Measurements from ENCODE around the gene PLAA. TPM values are rescaled to one million over a fixed set of nuclear protein-coding genes. Genes with fewer than 3 reads are reported as not detected.
"Not testable (repeated sequence)": the region's sequence is repeated elsewhere in the genome, so short reads cannot be mapped to it uniquely, and the experiment has no call there.

PLAA gene
- total and polyA plus RNA-seq, 2 experiments from 2014 or later = 22.8 to 33.9 TPM

DNA sequence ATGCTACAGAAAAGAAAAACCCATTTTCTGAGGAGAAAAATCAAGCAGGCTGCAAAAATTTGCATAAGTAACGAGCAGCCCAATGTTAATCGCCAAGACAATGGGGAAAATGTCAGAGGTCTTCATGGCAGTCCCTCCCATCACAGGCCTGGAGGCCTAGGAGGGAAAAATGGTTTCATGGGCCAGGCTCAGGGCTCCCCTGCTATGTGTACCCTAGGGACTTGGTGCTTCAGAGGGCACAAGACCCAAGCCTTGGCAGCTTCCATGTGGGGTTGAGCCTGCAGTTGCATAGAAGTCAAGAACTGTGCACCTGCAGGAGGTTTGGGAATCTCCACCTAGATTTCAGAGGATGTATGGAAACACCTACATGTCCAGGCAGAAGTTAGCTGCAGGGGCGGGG lies 64.9 kb downstream of the PLAA start:
- no peaks in the 10 kb centered on the region for H3K4me1 ChIP-seq (ENCODE audit: insufficient read depth)
- TF ChIP-seq EZH2 (IDR thresholded peaks at IDR 0.05; ENCODE audit: borderline replicate concordance) (no peak), EZH2phosphoT487 (IDR thresholded peaks at IDR 0.05; ENCODE audit: low read depth, severe bottlenecking, unreplicated experiment) (no peak)
- TF ChIP-seq, protein P1, sequence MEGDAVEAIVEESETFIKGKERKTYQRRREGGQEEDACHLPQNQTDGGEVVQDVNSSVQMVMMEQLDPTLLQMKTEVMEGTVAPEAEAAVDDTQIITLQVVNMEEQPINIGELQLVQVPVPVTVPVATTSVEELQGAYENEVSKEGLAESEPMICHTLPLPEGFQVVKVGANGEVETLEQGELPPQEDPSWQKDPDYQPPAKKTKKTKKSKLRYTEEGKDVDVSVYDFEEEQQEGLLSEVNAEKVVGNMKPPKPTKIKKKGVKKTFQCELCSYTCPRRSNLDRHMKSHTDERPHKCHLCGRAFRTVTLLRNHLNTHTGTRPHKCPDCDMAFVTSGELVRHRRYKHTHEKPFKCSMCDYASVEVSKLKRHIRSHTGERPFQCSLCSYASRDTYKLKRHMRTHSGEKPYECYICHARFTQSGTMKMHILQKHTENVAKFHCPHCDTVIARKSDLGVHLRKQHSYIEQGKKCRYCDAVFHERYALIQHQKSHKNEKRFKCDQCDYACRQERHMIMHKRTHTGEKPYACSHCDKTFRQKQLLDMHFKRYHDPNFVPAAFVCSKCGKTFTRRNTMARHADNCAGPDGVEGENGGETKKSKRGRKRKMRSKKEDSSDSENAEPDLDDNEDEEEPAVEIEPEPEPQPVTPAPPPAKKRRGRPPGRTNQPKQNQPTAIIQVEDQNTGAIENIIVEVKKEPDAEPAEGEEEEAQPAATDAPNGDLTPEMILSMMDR (IDR thresholded peaks at IDR 0.05; ENCODE audit: poor library complexity) = no peak
- H4K20me1 ChIP-seq (ENCODE audit: insufficient read depth, poor library complexity, severe bottlenecking) = no peaks in the 10 kb centered on the region
- H3K36me3 ChIP-seq (replicated peaks; ENCODE audit: insufficient read depth, low read depth) = no peaks in the 10 kb centered on the region
- no peak overlapping the region for H3K27ac ChIP-seq
- no peaks in the 10 kb centered on the region for H3K27me3 ChIP-seq
- no peak overlapping the region for H2AFZ ChIP-seq
- DNase-seq (ENCODE audit: low spot score) = no peak
- H3K79me2 ChIP-seq = peaks cover 28% of the 10 kb centered on the region
- H3K4me3 ChIP-seq = no peak overlapping the region
- H3K9me2 ChIP-seq (replicated peaks; ENCODE audit: insufficient read depth) = no peaks in the 10 kb centered on the region
- WGBS (ENCODE audit: low lambda C conversion rate, missing lambda C conversion rate) = 97% methylated on average over 3 of the region's 3 CpGs
- no peaks in the 10 kb centered on the region for H3K9me3 ChIP-seq (ENCODE audit: low read depth)
- no peak overlapping the region for H3K4me2 ChIP-seq

DNA sequence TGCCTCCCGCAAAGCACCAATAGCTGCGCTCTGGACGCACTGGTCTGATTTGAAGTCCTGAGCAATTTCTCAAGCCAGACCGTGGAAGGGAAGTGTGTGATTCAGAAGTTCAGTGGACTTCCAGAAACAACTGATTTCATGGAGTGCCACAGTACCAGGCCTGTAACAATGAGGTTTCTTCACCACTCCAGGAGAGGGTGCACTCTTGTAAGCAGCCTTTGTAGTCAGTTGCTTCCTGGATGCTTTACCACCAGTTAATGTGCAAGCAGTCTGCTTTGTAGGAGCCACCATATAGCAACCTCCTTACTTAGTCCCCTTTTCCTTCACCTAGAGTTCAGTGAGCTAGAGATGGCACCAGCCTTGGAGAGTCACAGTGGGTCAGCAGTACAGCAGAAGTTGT lies 66.8 kb downstream of the PLAA start:
- no peak overlapping the region for H2AFZ ChIP-seq
- H3K9me3 ChIP-seq (ENCODE audit: low read depth) = no peaks in the 10 kb centered on the region
- TF ChIP-seq EZH2 (IDR thresholded peaks at IDR 0.05; ENCODE audit: borderline replicate concordance) = no peak
- no peak for TF ChIP-seq EZH2phosphoT487 (IDR thresholded peaks at IDR 0.05; ENCODE audit: low read depth, severe bottlenecking, unreplicated experiment)
- TF ChIP-seq, protein P1 (IDR thresholded peaks at IDR 0.05; ENCODE audit: poor library complexity) = no peak
- H3K79me2 ChIP-seq = peaks cover 9% of the 10 kb centered on the region
- no peaks in the 10 kb centered on the region for H3K9me2 ChIP-seq (replicated peaks; ENCODE audit: insufficient read depth)
- DNase-seq (ENCODE audit: low spot score) = no peak
- WGBS (ENCODE audit: low lambda C conversion rate, missing lambda C conversion rate) = 100% methylated on average over 4 of the region's 4 CpGs
- H3K4me2 ChIP-seq = no peak overlapping the region
- H3K27ac ChIP-seq = no peak overlapping the region
- H3K36me3 ChIP-seq (replicated peaks; ENCODE audit: insufficient read depth, low read depth) = no peaks in the 10 kb centered on the region
- no peaks in the 10 kb centered on the region for H4K20me1 ChIP-seq (ENCODE audit: insufficient read depth, poor library complexity, severe bottlenecking)
- H3K4me1 ChIP-seq (ENCODE audit: insufficient read depth) = no peaks in the 10 kb centered on the region
- H3K27me3 ChIP-seq = no peaks in the 10 kb centered on the region
- no peak overlapping the region for H3K4me3 ChIP-seq

DNA sequence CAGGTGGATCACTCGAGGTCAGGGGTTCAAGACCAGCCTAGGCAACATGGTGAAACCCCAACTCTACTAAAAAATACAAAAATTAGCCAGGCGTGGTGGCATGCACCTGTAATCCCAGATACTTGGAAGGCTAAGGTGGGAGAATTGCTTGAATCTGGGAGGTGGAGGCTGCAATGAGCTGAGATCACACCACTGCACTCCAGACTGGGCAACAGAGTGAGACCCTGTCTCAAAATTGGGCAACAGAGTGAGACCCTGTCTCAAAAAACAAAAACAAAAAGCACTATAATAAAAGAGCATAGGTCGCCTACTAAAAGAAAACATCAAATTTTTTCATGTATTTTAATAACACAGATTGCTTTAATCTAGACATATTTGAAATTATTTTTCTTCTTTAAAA lies 71.9 kb downstream of the PLAA start:
- H3K36me3 ChIP-seq (replicated peaks; ENCODE audit: insufficient read depth, low read depth); H4K20me1 ChIP-seq (ENCODE audit: insufficient read depth, poor library complexity, severe bottlenecking); H3K9me2 ChIP-seq (replicated peaks; ENCODE audit: insufficient read depth); H3K4me1 ChIP-seq (ENCODE audit: insufficient read depth); H3K27me3 ChIP-seq; H3K4me3 ChIP-seq; H3K27ac ChIP-seq; H2AFZ ChIP-seq; H3K79me2 ChIP-seq; DNase-seq (ENCODE audit: low spot score); H3K9me3 ChIP-seq (ENCODE audit: low read depth); H3K4me2 ChIP-seq: not testable (repeated sequence)
- 97% methylated on average over 3 of the region's 3 CpGs for WGBS (ENCODE audit: low lambda C conversion rate, missing lambda C conversion rate)

DNA sequence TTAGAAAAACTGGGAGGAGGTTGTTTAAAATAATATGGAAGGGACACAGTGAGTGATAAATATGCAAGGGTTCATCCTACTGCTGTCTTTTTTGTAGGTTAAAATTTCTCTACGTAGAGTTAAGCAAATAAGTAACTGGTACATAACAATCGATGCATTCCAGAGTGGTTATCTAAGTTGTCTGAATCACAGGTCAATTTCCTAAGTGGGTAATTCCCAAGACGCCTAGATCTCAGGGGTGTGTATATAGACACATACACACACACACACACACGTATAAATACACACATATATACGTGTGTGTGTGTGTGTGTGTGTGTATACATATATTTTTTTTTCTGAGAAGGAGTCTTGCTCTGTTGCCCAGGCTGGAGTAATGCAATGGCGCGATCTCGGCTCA lies 76.8 kb downstream of the PLAA start:
- TF ChIP-seq EZH2phosphoT487 (IDR thresholded peaks at IDR 0.05; ENCODE audit: low read depth, severe bottlenecking, unreplicated experiment) (no peak), EZH2 (IDR thresholded peaks at IDR 0.05; ENCODE audit: borderline replicate concordance) (no peak)
- TF ChIP-seq, protein P1 (IDR thresholded peaks at IDR 0.05; ENCODE audit: poor library complexity) = no peak
- H3K4me3 ChIP-seq = no peak overlapping the region
- H3K27me3 ChIP-seq = no peaks in the 10 kb centered on the region
- no peaks in the 10 kb centered on the region for H3K9me3 ChIP-seq (ENCODE audit: low read depth)
- 82% methylated on average over 8 of the region's 8 CpGs for WGBS (ENCODE audit: low lambda C conversion rate, missing lambda C conversion rate)
- no peaks in the 10 kb centered on the region for H4K20me1 ChIP-seq (ENCODE audit: insufficient read depth, poor library complexity, severe bottlenecking)
- peak; percentile 24 for DNase-seq (ENCODE audit: low spot score)
- no peaks in the 10 kb centered on the region for H3K9me2 ChIP-seq (replicated peaks; ENCODE audit: insufficient read depth)
- H3K4me1 ChIP-seq (ENCODE audit: insufficient read depth) = no peaks in the 10 kb centered on the region
- no peaks in the 10 kb centered on the region for H3K36me3 ChIP-seq (replicated peaks; ENCODE audit: insufficient read depth, low read depth)
- no peaks in the 10 kb centered on the region for H3K79me2 ChIP-seq
- peak overlapping the region; percentile 24 for H3K27ac ChIP-seq
- no peak overlapping the region for H2AFZ ChIP-seq
- H3K4me2 ChIP-seq = no peak overlapping the region
